ENCODE data around the gene DIPK1B.

DIPK1B gene

DNA sequence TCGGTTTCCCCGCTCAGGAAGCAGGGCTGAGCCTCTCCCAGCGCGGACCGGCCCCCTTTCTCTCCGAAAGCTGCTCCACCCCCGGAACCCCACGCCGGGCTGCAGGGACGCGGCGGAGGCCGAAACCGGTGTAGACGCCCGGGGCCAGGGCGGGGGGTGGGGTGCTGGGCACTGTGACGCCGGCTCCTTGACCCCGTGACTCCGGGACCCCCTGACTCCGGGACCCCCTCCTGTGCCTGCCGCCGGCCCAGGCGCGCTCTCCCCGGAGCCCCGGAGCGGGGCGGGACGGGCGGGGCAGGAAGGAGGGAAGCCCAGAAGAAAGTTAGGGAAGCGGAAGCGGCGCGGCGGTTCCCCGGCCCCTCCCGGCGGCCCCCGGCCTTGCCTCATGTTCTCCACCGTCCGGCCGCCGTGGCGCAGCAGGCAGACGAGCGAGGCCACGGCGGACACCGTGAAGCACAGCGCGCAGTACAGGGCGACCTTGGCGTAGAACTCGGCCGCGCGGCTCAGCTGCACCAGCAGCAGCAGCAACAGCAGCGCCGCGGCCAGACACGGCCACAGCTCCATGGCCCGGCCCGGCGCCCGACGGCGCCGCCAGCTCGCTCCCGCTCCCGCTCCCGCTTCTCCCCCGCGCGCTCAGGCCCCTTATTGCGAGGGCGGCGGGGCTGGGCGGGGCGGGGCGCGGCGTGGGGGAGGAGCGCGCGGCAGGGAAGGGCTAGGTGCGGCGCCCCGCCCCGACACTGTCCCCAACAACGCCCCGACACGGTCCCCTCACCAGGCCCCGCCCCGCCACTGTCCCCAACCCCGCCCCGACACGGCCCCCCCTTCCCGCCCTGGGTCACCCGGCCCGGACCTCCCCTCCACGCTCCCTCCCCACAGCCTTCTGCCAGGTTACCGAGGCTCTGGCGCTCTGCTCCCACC, 25.3 kb upstream of the DIPK1B start, which contains the start of gene AGPAT2:
TSS of gene AGPAT2 (minus strand) at position 664 of the 918 bp plus-strand sequence. CDS start at position 564, 100 bp downstream.
- DNase-seq, result peak; percentile 73 to 91 (median 84)

DNA sequence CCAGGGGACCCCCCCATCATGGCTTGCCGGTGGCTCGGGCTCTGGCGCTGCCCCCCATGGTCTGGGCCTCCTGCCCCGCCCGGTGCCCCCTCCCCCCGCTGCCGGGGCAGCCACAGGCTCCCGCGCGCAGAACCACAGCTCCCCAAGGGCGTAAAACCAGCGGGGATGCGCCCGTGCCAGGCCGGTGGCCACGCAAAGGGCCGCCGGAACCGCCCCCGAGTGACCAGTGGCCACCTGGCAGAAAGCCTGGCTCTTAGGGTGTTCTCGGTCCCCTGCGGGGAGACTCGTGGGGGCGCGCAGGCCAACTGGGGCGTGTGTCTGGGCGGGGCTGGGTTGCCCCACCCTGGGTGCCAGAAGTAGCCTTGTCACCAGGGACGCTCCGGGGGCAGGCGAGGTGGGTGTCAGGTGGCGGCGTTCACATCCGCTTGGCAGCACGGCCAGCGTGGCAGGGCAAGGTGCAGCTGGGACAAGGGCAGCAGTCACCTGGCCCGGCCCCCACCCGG, 24.6 kb upstream of the DIPK1B start:
- DNase-seq, result no peak

DNA sequence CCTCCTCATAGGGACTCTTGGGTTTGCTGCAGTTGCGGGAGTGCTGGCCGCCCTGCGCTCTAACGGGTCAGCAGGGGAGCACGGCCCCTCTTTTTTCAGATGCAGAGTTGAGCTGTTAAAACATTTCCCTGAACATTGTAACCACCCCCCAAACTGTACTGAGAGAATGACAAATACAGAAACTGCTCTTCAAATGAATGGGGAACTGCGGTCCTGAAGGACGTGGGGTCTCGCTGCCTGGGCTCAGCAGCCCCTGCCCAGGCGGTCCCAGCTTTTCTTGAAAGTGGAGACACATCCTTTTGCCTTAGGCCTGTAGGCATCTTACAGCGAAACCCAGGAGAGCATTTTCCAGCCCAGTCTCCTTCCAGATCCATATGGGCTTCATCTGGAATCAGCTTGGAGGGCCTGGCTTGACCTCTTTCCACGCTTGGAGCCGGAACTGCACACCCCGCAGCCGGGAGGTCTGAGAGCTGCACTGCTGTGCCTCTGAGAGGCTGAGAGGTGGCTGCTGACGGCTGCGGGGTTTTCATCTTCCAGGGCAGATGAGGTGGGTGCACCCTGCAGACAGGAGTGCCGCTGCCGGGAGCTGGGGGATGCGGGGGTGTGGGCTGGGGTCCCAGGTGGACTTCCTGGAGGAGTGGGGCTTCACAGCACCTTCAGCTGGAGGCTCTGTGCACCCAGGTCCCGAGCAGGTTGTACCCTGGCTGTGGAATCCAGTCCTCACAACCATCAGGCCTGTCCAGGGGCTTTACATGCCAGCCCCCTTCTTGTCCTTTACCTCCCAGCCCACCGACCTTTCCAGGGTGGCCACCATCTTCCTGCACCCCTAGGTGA, 23.9 kb upstream of the DIPK1B start:
- peak in 1 of 4 experiments; percentile 28 for DNase-seq

DNA sequence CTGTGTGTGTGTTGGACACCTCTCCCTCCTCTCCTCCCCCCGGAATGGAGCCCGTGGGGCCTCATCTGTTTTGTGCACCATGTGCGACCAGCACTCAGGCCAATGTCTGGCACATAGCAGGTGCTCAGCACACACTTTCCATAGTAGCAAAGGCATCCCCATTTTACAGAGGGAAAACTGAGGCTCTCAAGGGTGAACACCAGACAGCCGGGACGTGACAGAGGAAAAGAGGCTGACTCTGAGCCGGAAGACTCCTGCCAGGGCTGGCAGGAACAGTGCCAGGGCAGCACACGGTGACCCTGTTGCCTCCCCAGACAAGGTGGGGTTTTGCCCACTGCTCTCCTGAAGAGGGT, 23.3 kb upstream of the DIPK1B start:
- DNase-seq, result no peak

DNA sequence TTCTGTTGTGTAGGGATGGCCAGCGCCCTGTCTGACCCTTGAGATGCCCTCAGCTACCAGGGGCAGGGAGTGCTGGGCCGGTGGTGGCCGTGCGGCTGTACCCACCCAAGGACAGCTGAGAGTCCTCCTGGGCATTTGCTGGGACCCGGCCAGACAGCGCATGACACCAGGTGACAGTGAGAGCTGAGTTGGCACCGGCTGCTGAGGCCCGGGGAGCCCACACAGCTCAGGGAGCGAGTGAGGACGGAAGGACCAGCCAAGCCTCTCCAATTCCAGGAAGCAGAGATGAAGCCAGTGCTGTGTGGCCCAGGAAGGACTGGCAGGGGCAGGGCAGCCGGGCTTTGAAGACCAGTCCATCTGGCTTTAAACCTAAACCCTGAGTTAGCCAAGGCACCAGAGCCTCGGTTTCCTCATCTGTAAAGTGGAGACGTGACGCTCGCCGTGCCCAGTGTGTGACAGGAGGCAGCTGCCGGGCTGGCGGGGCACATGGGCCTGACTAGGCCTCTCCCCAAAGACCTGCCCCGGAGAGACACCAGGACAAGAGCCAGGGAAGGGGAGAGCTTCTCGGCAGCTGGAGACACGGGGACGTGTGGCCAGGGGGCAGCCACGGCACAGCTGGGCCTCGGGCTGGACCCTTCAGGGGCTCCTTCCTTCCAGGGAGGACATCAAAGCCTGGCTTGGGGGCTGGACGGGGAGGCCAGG, 22.1 kb upstream of the DIPK1B start:
- DNase-seq, result no peak

DNA sequence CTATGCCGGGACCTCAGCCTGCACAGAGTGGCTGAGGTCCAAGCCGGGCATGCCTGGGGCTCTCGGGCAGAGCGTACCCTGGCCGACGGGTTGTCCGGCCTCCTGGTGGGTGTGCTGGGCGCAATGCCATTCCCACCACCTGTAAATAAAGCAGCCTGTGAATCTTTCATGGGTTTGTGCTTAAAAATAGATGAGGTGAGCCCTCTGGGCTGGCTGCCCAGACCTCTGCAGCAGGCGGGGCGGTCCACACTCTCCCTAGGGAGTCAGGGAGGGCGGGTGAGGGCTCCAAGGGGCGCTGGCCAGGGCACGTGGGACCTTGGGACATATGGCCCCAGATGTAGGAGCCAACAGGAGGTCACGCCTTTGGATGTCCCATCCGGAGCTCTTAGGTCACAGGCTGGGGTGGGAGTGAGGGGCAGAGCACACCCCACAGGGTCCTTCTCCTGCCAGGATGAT, 21.5 kb upstream of the DIPK1B start:
- no peak for DNase-seq

DNA sequence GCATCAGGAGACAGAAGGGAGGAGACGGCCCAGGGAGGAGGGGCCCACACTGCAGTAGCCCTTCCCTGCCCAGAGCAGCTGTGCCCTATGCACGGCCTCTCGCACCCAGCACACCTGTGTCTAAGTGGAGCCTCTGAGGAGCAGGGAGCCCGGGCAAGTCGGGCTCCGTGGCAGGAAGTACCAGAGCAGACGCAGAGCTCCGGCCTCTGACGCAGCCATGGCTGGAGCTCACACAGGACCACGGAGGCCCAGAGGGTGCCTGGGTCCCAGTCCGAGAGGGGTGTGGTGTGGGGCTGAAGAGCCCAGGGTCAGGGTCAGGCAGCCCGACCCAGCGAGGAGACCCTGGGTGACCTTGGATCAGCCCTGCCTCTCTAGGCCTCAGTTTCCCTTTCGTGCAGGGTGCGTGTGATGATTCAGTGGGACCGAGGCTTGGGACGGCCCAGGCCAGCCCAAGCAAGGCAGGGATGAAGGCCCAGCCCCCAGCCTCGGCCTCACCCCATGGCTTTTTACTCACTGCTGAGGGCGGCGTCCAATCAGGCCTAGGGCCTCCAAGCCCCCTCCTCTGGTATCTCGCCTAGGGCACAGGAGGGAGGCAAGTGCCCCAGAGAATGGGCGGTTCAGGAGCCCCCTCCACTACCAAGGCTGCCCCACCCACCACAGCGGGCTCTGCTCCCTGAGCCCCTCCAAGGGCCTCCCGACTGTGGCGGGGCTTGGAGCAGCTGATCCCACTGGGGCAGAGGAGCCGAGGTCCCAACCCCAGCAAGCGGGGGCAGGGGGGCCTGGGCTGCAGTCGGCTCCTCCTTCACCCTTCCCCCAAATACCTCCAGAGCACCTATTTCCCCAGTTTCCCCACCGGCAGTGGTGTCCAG, 20.8 kb upstream of the DIPK1B start:
- no peak for DNase-seq

DNA sequence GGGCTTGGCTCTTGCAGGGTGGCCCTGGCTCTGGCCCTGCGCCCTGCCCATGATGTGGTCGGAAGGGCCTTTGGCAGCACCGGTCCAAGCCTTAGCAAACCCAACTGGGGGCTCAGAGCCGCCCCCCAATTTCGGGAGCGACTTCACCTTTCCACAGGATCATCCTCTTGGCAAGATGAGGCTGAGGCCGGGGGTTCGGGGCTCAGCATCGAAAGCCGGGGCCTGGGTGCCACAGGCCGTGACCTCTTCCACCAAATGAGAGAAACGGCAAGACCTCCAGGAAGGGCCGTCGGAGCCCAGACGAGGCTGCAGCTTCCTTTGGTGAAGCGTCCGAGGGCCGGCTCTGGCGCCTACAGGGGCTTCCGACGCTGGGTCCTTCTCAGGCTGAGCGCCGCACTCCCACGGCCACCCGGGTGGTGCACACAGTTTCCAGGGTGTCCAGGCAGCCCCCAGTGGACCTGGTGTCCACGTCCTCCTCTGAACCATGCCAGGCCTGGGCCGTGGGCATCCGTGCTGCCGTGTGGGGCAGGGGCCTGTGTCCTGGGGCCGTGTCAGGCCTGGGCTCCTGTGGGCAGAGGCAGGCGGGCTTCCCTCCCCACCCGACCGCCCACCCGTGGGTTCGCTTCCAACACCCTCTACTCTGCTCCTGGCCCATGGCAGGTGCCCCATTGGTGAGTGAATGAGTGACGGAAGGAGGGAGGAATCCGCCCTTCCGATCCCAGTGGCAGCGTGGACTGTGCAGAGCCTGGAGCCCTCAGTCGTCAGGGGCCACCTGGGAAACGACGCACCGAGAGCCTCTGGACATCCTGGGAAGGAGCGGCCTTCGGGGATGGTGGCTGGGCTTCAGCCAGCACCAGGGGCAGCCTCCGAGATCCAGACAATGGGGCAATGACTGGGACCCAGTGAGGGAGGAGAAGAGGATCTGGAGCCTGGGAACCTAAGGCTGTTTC, 19.9 kb upstream of the DIPK1B start:
- no peak for DNase-seq

DNA sequence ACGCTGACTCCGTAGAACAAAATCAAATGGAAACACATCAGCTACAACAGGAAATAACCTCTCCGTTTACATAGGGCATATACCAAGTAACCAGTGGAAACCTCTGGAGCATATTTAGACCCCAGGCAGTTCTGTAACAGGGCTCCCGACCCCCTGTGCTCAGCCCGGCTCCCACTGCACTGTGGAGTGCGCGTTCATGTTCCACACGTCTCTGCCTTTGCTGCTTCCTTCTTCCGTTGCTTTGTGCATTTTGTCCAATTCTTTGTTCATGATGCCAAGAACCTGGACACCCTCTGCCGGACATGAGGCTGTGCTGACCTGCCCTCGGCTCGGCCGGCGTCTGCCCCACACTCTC, 19.3 kb upstream of the DIPK1B start:
- no peak for DNase-seq

DNA sequence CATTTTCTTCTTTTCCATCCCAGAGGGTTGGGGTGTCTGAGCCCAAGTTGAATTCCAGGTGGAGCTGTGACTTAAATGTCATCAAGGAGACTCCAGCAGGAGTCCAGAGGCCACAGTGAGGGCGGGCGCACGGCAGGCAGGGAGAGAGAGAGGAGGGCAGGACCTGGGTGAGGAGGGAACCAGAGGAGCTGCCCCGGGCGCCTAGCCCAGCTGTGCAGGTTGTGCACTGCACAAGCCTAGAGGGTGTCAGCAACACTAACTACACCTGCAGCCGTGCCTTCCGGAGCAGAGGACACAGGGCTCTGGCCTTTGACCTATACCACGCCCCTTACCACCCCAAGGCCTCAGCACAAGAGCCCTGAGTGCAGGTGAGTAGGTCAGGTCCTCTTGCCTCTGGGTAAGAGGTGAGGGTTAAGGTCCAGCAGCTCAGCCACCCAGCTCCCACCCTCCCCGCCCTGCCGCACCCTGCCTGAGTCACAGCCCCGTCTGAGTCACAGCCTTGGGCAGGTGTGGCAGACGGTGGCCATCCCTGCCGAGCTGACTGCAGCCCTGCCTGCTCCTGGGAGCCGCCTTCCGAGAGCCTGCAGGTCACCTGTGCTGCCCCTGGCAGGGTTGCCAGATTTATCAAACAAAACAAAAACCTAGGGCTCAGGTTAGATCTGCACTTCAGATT, 18.7 kb upstream of the DIPK1B start:
- DNase-seq, result no peak

DNA sequence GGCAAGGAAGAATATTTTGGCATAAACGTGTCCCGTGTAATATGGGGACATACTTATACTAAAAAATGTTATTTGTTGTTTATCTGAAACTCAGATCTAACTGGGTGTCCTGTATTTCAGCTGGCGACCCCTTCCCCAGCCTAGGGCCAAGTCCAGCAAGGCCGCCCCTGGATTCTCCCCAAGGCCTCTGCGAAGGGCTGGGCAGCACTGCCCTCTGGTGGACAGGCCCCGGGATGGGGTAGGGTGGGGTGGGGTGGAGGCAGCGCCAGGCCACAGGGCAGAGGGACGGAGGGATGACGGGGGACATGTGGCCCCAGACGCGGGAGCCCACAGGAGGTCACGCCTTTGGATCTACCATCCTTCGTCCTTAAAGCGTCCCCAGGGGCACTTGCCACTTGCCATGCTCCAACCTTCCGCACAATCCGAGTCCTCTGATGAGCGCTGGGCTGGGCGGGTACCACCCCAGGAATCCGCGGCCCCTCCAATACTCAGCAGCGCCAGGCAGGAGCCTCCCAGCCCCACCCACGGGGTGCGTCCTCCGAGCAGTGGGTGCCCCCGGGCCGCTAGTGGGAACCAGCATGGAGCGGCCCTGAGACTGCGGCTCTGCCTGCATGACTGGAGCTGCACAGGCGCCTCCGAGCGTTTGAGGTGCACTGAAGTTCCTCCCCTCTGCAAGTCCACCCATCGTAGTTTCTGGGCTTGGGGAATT, 18.1 kb upstream of the DIPK1B start:
- peak; percentile 71 to 89 (median 80) for DNase-seq

DNA sequence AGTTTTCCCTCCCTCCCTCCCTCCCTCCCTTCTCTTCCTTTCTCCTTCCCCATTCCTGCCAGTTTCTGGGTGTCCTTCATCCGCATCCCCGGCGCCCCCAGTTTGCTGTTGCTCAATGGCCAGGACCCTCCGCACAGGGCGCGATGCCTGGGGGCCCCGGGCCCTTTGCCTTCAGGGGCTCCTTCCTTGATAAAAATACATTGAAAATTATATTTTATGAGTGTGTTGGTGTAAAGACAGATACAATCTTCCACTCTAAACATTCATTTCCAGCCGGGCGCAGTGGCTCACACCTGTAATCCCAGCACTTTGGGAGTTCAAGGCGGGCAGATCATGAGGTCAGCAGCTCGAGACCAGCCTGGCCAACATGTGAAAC, 17.5 kb upstream of the DIPK1B start:
- no peak for DNase-seq

DNA sequence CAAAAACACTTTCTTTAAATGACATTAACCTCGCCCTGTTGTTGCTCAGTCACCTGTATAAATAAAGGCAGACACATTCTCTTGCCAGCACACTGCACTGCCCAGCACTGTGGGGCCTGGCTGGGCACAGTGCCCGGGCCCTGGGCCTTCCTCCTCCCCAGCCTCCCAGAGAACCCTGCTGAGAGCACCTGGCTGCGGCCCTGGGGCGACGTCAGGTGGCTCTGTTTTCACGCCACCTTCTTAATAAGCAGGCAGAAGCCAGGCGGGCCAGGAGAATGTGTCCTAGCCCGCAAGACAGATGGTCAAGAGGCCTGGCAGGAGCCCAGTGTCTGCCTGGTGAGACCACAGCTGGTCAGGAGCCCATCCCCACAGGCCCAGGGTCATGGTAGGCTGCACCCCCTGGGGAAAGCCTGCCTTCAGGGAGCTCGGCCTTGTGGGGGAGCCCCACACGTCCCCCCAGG, 16.9 kb upstream of the DIPK1B start:
- DNase-seq, result no peak

DNA sequence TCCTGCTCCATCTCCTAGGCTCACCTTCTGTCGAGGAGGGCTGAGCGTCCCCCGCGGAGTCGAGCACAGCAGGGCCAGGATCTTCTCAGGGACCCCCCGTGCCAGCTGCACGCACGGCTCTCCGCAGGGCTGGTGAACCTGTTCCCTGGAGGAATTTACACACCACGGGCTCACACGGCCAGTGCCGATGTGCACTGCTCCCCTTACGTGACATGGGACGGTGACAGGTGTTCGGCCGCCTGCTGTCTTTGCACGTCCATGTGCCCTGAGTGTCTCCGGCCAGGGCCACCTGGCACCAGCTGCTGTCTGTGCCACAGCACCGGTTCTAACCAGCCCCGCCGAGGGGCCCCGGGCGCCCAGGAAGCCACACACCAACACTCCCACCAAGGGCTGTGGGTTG, 16.4 kb upstream of the DIPK1B start:
- no peak for DNase-seq

DNA sequence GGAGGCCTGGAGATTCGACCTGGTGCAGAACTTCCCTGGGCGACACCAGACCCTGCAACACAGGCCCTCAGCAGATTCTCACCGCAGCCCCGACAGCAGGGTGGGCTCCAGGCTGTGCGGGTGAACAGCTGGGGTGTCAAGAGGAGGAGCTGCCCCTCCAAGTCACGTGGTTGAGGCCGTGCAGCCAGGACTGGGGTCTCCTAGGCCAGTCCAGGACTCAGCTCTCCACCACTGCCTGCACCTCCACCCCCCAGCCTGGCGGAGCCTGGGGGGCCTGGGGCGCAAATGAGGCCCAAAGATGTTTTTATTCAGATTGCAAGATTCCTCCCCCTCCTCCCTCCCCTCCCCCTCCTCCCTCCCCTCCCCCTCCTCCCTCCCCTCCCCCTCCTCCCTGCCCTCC, 15.9 kb upstream of the DIPK1B start:
- no peak for DNase-seq

DNA sequence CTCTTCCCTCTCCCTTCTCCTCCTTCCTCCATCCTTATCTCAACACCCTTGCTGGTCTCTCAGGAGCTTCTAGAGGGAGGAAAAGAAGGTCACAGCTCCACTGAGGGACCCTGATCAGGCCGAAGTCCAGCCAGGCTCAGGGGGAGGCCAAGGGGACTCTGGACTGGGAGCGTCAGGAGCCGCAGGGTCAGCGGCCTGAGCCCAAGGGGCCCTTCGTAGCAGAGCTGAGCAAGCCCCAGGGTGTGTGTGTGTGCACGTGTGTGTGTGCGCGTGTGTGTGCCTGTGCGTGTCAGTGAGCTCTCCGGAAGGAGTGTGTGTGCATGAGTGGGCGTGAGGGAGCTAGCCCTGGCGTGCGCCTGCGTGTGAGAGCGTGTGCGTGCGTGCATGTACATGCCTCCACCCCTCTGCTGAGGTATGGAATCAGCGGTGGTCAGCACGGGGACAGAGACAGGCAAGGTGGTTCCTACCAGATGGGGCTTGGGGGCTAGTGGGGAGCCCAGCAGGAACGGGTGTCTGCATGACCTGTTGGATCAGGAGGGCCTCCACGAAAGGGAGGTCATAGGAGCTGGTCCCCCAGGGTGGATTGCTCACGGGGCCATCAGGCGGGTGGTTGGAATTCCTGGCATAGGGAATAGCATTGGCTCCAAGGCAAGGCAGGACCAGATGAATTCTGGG, 15.1 kb upstream of the DIPK1B start:
- DNase-seq, result no peak

DNA sequence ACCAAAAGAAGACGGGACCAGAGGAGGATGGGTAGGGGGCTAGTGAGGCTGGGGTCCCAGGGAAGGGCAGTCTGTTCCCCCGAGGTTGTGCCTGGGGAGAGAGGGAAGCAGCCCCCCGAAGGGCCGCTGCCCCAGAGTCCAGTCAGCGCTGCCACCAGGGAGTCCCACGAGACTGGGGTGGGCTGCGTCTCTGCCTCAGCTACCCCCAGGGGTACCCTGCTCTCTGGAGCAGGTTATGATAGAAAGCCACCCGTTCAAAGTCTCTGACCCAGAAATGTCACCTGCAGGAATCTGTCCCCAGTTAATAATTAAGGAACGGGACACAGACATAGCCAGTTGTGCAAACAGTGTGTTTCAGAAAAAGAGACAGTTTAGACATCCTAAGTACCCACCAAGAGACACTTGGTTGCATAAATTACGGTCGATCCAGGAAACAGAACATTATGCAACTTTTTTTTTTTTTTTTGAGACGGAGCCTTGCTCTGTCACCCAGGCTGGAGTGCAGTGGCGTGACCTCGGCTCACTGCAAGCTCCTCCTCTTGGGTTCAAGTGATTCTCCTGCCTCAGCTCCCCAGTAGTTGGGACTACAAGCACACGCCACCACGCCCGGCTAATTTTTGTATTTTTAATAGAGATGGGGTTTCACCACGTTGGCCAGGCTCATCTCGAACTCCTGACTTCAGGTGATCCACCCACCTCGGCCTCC, 14.4 kb upstream of the DIPK1B start:
- DNase-seq, result peak; percentile 47 to 85 (median 78)
